Glomerular visceral epithelial cell (primary cell): Measurements from ENCODE around the gene MASTL.

Experiments
- DNase-seq: peaks from one replicate; pipeline ENCODE4 v3.0.0-alpha.2; 2016; ENCODE audit errors: extremely low spot score

The MASTL gene

DNA sequence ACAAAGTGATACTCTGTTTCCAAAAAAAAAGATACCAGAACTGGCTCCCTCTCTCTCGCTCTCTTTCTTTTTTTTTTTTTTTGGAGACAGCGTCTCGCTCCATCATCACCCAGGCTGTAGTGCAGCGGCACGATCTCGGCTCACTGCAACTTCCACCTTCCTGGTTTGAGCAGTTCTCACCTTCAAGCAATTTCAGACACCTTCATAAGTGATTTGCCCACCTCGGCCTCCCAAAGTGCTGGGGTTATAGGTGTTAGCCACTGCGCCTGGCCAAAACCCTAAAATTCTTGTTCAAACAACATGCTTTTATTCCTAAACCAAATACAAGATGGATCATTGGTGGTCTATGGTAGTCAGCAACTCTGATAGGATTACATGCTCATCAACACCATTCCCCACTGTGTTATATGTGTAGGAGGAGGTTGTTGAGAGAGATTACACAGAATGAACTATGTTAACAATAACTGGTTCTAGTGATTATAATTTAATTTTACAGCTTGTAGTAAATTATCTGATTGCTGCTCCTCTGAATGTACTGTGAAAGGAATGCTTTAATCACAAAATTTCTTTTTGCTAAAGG lies 69.9 kb downstream of the MASTL start:
- no peak for DNase-seq

DNA sequence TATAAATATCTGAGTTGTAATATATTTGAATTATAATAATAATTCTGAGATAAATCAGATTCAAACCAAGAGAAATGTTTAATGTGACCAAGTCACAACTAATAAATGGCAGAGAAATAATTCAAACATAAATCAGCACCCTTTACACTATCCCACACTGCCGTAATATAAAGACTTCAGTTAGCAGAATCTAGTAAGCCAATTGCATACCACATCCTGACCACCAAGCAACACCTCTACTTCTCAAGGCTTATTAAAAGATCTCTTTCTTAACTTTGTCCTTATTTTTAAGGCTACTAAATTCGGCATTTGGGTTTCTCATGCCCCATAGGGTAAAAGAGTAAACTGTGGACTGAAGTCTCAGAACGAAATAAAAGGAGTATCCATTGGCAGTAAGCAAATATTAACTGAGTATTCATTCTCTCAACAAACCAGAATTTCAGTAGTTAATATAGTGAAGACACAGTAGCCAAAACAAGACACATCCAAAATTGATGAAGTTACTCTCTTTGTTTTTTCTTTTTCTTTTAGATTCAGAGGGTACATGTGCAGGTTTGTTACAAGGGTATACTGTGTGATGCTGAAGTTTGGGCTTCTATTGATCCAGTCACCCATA lies 70.6 kb downstream of the MASTL start:
- DNase-seq = no peak

DNA sequence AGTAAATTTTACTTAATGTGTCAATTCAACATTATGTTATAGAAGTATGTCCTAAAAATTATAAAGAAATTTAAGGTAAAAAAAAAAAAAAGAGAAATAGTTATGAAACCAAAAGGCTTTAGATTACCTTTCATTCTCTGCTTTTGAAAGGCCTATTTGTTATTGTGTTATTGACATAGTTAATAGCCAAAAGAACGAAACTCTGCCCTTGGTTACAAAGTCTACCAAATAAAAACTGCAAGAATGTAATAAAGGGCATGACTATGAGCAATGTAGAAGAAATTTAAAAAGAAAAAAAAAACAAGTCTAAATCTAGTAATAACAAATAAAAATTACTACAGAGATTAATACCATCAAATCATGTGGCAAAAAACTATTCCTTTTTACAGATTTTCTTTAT lies 74.9 kb downstream of the MASTL start:
- DNase-seq = no peak

DNA sequence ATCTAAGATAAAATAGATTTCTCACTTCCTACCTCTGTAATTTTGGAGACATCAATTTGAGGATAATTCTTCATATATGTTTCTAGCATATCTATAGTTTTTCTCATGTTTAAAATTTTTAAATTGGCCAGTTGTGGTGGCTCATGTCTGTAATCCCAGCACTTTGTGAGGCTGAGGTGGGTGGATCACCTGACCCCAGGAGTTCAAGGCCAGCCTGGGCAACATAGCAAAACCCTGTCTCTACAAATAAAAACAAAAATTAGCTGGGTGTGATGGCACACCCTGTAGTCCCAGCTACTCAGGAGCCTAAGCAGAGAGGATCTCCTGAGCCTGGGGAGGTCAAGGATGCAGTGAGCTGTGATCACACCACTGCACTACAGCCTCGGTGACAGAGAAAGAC lies 80.6 kb downstream of the MASTL start:
- no peak for DNase-seq
